CD1c-positive myeloid dendritic cell (primary cell): Measurements from ENCODE around the gene CWC25.
"Not testable (repeated sequence)": the region's sequence is repeated elsewhere in the genome, so short reads cannot be mapped to it uniquely, and the experiment has no call there.

Source experiments
- DNase-seq: peaks from one replicate; pipeline ENCODE4 v3.0.0-alpha.2; 2016; ENCODE audit errors: extremely low spot score

The CWC25 gene

DNA sequence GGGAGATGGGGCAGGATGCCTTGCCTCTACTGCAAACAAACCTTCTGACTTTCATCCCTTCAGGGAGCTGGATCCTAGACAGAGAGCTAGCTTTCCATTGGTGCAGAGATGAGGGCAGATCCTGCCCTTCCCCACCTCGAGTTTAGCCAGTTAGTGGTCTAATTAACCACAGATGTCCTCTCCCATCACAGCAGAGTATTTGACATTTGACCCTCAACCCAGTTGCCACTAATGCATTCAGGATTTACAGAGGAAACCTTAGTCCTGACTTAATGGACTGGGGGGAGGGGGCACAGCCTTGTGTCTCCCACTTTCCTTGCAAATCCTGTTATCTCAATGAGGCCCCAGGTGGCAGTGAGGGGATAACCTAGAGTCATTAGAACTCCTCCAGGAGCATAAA, 35.9 kb downstream of the CWC25 start:
- no peak for DNase-seq

DNA sequence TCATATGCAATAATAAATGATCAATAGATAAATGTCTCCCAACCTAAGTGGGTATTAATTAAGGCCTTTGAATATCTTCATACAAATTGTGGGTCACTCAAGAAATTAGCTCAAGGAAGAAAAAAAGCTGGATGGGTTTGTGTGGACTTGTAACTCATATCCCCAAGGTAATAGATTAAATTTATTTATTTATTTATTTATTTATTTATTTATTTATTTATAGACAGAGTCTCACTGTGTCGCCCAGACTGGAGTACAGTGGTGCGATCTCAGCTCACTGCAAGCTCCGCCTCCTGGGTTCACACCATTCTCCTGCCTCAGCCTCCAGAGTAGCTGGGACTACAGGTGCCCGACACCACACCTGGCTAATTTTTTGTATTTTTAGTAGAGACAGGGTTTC, 37.1 kb downstream of the CWC25 start:
- DNase-seq: not testable (repeated sequence)

DNA sequence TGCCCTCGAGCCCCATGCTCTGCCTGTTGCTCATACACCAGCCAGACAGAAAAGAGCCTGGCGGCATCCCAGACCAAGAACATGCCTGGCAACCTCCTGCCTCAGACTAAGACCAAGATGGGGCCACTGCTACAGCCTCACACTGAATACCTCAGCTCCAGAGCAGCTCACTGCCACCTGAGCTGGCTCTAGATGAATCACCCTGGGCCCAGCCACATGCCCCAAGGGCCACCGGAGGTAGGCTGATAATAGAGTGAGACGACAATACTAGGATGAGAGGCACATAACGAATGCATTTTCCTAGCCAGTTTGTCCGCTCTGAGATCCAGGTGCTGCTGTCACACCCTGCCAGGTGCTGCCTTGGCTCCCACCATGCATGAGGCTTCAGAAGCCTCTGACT, 38.7 kb downstream of the CWC25 start:
- DNase-seq: no peak

DNA sequence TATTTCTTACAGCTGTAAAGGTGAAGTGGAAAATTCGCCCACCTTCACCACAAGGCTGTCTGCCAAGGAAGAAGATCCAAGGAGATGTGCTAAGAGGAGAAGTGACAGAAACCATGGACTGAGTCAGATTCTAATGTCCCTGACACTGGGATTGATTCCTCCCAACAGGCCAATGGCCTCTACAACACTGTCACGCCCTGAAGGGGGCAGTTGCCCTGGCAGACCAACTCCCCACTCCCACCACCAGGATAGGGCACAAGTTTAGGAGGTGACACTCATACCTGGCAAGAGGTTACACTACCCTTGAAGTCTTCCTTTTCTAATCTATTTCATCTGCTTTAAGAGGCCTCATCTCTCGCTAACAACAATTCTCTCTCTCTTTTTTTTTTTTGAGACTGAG, 41.9 kb downstream of the CWC25 start:
- DNase-seq: no peak

DNA sequence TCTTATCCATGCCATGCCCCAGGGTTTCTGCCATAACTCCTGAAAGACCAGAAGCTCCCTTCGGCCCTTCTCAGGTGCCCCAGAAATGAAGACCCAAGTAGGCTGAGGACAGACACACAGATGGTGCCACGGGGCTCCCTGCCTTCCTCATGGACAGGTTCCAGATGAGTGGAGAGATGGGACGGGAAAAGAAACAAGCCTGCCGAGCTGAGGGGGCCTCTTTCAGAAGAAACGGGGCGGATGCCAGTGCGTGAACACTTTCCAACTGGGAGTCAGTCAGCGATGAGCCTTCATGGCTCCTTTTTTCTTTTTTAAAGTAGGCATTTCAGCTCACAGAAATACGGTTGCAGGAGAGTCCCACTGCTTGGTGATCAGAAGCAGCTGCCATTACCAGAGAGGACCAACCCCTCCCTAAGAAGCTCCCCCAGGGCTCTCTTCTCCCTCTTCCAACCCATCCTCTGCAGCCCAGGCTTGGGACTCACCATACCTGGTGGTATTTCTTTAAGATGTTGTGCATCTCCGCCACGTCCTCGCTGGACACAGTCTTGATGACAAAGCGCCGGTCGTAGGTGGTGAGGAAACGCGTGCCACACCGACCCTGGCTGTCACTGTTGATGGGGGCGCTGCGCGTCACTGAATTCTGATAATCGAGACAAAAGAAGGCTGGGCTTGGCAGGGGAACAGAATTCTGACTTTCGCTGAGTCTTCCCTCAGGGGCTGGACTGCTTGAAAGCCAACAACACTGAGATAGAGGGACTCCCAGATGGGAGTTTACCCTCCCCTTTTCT, 45.0 kb downstream of the CWC25 start:
- DNase-seq: no peak

DNA sequence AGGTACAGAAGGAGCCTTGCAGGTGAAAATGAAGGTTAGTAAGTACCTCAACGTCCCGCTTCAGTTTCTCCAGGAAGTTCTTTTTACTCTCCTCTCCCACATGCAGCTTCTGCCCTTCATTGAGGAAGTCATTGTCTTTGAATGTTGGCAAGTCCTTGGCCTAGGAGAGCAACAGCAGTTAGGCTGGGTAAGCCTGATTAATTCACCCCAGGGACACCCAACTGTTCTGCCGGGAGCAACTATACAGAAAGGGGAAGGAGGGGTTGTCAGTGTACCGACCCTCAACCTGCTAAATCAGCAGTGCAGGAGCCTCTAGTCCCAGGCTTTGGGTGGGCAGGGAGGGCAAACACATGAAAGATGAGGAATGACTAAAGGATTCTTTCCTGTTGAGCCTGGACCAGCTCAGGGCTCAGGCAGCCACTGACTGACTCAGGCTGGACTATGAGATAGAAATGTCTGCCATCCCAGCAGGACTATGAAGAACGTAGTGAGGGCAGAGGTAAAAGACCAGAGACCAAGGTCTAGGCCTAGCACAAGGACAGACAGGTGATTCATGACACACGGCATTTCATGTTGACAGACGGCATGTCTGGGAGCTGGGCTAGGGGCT, 47.4 kb downstream of the CWC25 start:
- no peak for DNase-seq

DNA sequence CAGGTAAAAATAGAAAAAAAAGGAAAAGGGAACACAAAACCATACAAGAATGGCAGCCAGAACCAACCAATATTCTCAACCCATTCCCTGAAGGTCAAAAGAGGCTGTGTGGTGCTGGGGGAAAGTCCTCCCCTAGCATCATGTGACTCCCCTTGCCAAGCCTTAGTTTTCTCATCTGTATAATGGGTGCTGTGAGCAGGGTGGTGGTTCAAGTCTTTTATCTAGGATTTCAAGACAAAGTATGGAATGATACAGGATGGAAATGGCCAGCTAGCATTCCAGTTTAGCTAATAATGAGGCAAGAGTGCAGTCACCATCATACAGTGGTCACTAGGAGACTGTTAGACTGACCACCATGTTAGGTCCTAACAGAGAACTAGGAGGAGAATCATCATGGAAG, 51.9 kb downstream of the CWC25 start:
- no peak for DNase-seq

DNA sequence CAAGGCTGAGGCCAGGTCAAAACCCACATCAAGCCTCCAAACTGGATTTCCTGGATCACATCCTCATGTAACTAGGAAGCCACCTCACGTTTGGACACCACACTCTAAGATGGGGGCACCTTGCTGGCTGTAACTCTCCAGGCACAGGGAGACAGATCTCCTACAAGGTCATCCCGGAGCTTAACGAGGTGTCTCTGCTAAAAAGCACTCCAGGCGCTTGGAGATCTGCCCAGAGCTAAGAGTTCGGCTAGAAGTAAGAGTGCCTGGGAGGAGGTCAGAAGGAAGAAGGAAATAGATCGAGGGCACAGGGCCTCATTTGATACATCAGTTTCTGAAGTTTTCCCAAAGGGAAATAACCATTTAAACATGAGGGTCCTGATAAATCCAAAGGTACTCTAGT, 56.7 kb downstream of the CWC25 start:
- no peak for DNase-seq

DNA sequence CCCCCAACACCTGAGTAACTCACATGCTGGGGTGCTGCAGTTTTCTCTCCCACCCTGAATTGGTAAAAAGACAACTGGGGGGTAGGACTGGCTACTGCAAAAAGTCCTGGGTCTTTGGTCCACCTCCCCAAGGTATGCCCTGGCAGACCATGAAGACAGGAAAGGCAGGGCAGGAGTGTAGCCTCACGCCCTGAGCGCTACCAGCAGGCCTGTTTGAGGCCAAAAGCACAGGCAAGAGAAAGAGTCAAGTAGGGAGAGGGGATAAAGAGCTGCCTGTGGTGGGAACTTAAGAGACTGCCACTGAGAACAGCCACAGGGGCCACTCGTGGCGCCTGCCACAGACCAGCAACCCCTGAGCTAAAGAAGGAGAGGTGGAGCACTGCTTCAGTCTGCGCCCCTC, 58.8 kb downstream of the CWC25 start:
- DNase-seq: no peak

DNA sequence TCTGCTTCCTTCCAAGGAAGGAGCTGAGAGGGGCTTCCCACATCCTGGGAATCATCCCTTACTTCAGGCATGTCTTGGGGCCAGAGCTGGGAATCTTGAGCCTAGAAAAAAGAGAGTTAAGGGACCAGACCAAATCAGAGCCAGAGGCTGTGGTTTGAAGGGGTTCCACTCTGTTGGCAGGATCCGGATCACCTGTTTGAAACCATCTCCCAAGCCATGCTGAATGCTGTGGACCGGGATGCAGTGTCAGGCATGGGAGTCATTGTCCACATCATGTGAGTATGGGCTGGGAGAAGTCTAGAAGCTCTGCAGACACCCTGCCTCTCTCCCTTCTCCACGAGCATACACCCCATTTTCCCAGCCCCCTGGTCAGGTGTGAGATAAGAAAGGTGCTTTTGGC, 62.9 kb downstream of the CWC25 start:
- no peak for DNase-seq

DNA sequence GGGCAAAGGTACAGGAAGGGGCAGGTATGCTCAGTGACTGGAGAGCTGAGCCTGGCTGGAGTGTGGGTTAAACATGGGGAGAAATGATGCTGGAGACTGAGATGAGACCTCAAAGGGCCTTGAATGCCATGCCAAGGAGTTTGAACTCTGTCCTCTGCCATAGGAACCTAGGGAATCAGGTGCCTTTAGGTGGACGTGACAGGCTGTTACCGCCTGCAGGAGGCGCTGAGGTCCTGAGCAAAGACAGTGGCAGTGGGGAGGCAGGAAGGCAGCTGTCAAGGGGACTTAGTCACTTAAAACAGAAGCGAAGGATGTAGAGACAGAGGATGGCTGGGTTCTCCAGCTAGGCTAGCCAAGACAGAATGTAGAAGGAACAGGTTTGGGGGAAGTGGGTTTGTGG, 63.5 kb downstream of the CWC25 start:
- no peak for DNase-seq

DNA sequence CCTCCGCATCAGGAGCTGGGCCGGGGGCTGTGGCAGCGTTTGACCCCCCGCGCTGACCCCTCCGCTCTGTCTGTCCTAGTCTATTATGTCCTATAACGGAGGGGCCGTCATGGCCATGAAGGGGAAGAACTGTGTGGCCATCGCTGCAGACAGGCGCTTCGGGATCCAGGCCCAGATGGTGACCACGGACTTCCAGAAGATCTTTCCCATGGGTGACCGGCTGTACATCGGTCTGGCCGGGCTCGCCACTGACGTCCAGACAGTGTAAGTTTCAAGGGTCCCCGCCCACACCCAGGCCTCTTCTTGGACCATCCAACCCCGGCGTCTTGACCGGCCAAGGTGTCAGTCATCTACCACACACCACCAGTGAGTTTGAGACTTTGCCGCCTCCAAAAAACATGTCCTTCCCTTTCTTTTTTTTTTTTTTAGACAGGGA, 72.0 kb downstream of the CWC25 start:
- DNase-seq: no peak

DNA sequence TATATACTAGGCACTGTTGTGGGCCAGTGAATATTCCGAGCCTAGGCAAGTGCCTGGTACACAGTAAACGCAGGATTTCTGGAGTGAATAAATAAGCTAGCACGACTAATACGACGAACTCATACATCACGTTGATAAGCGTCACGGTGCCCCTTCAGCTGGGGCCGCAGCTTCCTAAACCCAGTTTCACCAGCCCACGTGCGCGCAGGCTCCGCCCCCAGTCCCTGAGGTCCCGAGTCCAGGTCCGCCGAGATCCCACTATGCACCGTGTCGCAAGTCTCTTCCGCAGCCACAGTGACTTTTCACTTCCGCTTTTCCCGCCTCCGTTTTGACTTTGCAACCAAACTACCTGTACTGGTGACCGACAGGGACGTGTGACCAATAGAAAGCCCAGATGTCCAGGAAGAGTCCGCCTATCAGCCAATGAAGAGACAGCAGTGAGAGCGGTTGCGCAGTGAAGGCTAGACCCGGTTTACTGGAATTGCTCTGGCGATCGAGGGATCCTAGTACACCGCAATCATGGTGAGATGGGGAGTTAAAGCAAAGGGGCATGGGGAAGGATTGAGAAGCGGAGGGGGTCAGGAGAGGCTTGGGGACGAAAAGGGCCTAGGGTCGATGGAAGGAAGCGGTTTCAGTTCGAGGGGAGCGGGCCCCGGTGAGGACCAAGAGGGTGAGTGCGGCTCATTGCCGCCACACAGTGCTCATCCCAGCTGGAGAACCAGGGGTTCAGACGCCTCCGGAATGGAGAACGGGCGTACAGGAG, 72.6 kb downstream of the CWC25 start, which contains the start of gene PSMB3:
Gene PSMB3 (plus strand): TSS at position 434 of the 763 bp plus-strand sequence. CDS start 86 bp downstream, at position 520.
- DNase-seq: peak; percentile 100

DNA sequence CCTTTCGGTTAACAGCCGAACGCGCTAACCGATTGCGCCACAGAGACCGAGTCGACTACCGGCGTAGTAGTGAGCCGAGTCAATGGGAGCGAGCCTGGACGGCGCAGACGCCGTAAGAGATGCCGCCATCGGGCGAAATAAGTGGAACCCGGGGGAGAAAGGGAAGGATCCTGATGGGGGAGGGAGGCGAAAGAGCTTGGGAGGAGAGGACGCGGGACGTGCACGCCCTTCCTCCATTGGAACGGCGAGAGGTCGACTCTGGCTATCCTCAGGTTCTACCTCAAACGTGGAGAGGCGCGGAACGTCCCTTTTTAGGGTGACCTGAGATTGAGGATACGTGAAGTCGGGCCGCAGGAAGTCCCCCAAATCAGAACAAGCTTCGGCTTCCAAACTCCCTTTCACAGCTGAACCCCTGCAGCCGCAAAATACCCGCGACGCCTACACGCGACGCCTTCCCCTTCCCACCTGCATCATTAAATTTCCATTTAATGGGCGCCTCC, 73.3 kb downstream of the CWC25 start:
- DNase-seq: peak; percentile 90

DNA sequence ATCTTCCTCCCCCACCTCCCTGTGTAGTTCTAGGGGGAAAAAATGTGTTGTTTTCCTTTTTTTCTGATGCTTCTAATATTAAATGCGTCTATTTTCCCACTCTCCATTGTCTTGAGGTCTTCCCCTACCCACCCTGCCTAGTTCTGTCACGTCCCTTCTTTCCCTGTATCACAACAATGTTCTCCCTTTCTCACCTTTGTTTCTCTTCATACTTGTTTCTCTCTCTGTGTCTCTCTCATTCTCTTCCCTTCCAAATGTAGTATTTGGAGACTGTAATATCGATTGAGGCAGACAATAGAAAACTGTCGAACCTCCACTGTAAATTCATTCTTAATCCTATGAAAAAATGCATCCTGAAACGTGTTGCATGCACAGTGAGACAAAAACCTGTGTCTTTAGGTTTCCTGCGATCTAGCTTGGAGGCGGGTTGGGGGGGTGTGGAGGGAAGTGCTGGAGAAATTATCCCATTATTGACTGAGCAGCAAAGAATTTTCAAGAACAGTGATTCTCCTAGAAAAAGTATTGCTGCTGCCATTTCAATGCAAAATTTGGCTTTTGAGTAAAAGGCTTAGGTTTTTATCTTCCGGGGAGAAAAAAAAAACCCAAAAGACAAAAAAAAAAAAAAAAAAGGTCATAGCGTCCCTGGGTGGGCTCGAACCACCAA, 73.8 kb downstream of the CWC25 start:
- DNase-seq: no peak
